HEK293 (cell line): ENCODE measurements around the gene NDUFV1.

ENCODE experiments used
- CTCF ChIA-PET: fragments of 350-600 bp; formaldehyde crosslinking; extraction: SDS; loops from one replicate; lab custom pipeline; 2021; ENCODE audit warnings: antibody characterized with exemption; lab: Yijun Ruan, JAX
- POLR2A ChIA-PET: fragments of 300-600 bp; formaldehyde crosslinking; extraction: SDS; loops from one replicate; lab custom pipeline; 2020; ENCODE audit warnings: antibody characterized with exemption, inconsistent platforms; lab: Yijun Ruan, JAX
- H3K27ac ChIP-seq: fragments of 200-500 bp; sonication (Bioruptor generic); 2 replicates; pipeline ENCODE4 v1.5.1; 2014; ENCODE audit warnings: low read depth, low read length, control low read depth, inconsistent platforms; ENCODE audit errors: extremely low read depth
- H3K36me3 ChIP-seq, 2 experiments: fragments of 200-500 bp in 1 of 2; sonication (Bioruptor generic) in 1 of 2; 1 replicate in 1 of 2; 2 replicates in 1 of 2; pipeline ENCODE4 v1.5.1; 2014 to 2017; ENCODE audit warnings: inconsistent platforms in 2 of 2, low read length in 2 of 2; ENCODE audit not compliant: control insufficient read depth in 2 of 2, insufficient read depth in 1 of 2
- H3K4me1 ChIP-seq: fragments of 200-500 bp; sonication (Bioruptor generic); 2 replicates; pipeline ENCODE4 v1.5.1; 2014; ENCODE audit warnings: mild to moderate bottlenecking, low read length, inconsistent platforms; ENCODE audit not compliant: control insufficient read depth, insufficient read depth
- H3K4me3 ChIP-seq: 2 replicates; pipeline ENCODE4 v1.5.1; 2011; ENCODE audit warnings: low read depth, mild to moderate bottlenecking, control low read depth, low read length, moderate library complexity
- H3K9me3 ChIP-seq: fragments of 200-500 bp; sonication (Bioruptor generic); 2 replicates; pipeline ENCODE4 v1.5.1; 2014; ENCODE audit warnings: low read depth, low read length, inconsistent platforms; ENCODE audit not compliant: control insufficient read depth, insufficient read depth
- ATF2 ChIP-seq: fragments of 450-650 bp; formaldehyde crosslinking; IDR thresholded peaks from 2 replicates; pipeline ENCODE4 v1.5.1; 2016; ENCODE audit warnings: missing biosample characterization, missing genetic modification characterization, low read depth
- GLI2 ChIP-seq: fragments of 450-650 bp; formaldehyde crosslinking; IDR thresholded peaks from 2 replicates; pipeline ENCODE4; 2017; ENCODE audit warnings: missing biosample characterization, missing genetic modification characterization, low read depth, borderline replicate concordance
- GLIS1 ChIP-seq: fragments of 450-650 bp; formaldehyde crosslinking; IDR thresholded peaks from 2 replicates; pipeline ENCODE4 v1.5.1; 2016; ENCODE audit warnings: missing biosample characterization, missing genetic modification characterization
- PRDM10 ChIP-seq: fragments of 450-650 bp; formaldehyde crosslinking; IDR thresholded peaks from 2 replicates; pipeline ENCODE4 v1.5.1; 2016; ENCODE audit warnings: missing biosample characterization, missing genetic modification characterization
- SP2 ChIP-seq: fragments of 450-650 bp; formaldehyde crosslinking; IDR thresholded peaks from 2 replicates; pipeline ENCODE4 v1.5.1; 2016; ENCODE audit warnings: missing biosample characterization, missing genetic modification characterization
- ZBTB11 ChIP-seq: fragments of 450-650 bp; formaldehyde crosslinking; conservative IDR thresholded peaks from 2 replicates; pipeline ENCODE4 v1.5.1; 2016; ENCODE audit warnings: low read depth, missing biosample characterization, missing genetic modification characterization
- ZEB2 ChIP-seq: fragments of 450-650 bp; formaldehyde crosslinking; IDR thresholded peaks from 2 replicates; pipeline ENCODE4 v1.5.1; 2016; ENCODE audit warnings: missing biosample characterization, missing genetic modification characterization
- ZNF292 ChIP-seq: fragments of 450-650 bp; formaldehyde crosslinking; IDR thresholded peaks from 2 replicates; pipeline ENCODE4 v1.5.1; 2016; ENCODE audit warnings: low read depth, missing biosample characterization, missing genetic modification characterization, borderline replicate concordance
- ZNF350 ChIP-seq: fragments of 450-650 bp; formaldehyde crosslinking; IDR thresholded peaks from 2 replicates; pipeline ENCODE4 v1.5.0; 2017; ENCODE audit warnings: missing biosample characterization, mild to moderate bottlenecking, missing genetic modification characterization
- ZNF544 ChIP-seq: fragments of 450-650 bp; formaldehyde crosslinking; IDR thresholded peaks from 2 replicates; pipeline ENCODE4 v1.5.0; 2017; ENCODE audit warnings: missing biosample characterization, missing genetic modification characterization
- ZNF549 ChIP-seq: fragments of 450-650 bp; IDR thresholded peaks from 2 replicates; pipeline ENCODE4 v1.5.1; 2018; ENCODE audit warnings: missing biosample characterization, missing genetic modification characterization, mild to moderate bottlenecking, inconsistent platforms, moderate library complexity
- ZNF600 ChIP-seq: fragments of 450-650 bp; formaldehyde crosslinking; IDR thresholded peaks from 2 replicates; pipeline ENCODE4 v1.5.1; 2016; ENCODE audit warnings: missing biosample characterization, missing genetic modification characterization
- ZNF777 ChIP-seq: fragments of 450-650 bp; formaldehyde crosslinking; IDR thresholded peaks from 2 replicates; pipeline ENCODE4 v1.5.1; 2017; ENCODE audit warnings: missing biosample characterization, missing genetic modification characterization, borderline replicate concordance
- ZNF830 ChIP-seq: fragments of 450-650 bp; IDR thresholded peaks from 2 replicates; pipeline ENCODE4 v1.5.0; 2018; ENCODE audit warnings: missing biosample characterization, missing genetic modification characterization, low read depth, mild to moderate bottlenecking, moderate library complexity
- ZSCAN30 ChIP-seq: fragments of 450-650 bp; IDR thresholded peaks from 2 replicates; pipeline ENCODE4 v1.5.1; 2018; ENCODE audit warnings: missing biosample characterization, mild to moderate bottlenecking, missing genetic modification characterization, moderate library complexity
- ZXDB ChIP-seq: fragments of 450-650 bp; formaldehyde crosslinking; IDR thresholded peaks from 2 replicates; pipeline ENCODE4 v1.5.1; 2016; ENCODE audit warnings: missing biosample characterization, missing genetic modification characterization
- TF ChIP-seq, protein P1 (sequence below): fragments of 450-650 bp; formaldehyde crosslinking; optimal IDR thresholded peaks from 2 replicates; pipeline ENCODE3; 2016; ENCODE audit warnings: missing biosample characterization, mild to moderate bottlenecking, missing genetic modification characterization
- TF ChIP-seq, protein P2 (sequence below): fragments of 450-650 bp; formaldehyde crosslinking; IDR thresholded peaks from 2 replicates; pipeline ENCODE4 v1.5.1; 2016; ENCODE audit warnings: missing biosample characterization, missing genetic modification characterization
- TF ChIP-seq, protein P3 (sequence below): fragments of 450-650 bp; formaldehyde crosslinking; IDR thresholded peaks from 2 replicates; pipeline ENCODE4 v1.5.1; 2016; ENCODE audit warnings: missing biosample characterization, missing genetic modification characterization
- TF ChIP-seq, protein P4 (sequence below): fragments of 450-650 bp; formaldehyde crosslinking; IDR thresholded peaks from 2 replicates; pipeline ENCODE4 v1.5.1; 2016; ENCODE audit warnings: missing biosample characterization, missing genetic modification characterization

NDUFV1 gene

DNA sequence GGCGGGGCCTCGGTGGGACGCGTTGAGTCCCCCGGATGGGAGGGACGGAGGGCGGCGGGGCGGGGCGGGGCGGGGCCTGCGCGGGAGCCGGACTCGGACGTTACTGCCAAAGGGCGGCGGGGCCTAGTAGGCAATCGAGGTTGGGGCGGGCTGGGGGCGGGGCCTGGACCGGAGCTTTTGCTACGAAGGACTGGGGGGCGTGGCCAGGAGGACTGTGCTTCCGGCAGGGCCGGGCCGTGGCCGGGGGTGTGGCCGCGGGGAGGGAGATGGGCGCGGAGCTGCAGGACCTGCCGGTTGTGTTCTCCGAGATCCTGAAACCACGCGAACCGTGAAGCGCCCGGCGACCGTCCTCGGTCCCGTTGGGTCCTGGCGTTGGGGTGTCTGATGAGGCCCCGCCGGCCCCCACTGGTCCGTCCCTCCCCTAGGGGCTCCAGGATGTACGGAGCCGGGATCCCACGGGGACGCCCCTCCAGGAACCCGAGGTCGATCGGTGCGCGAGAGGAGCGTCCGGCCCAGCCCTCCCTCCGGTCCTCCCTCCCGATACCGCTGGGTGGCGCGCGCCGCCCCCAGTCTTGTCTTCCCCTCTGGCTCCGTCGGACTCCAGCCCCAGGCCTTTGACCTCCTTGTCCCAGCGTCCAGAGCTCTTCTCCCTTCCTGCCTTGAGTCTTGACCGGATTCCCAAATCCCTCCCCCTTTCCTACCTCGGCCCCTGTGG is 23.6 kb downstream of the NDUFV1 start:
- H3K27ac ChIP-seq = no peak overlapping the region
- ChIA-PET CTCF (interaction anchor here (0.6 to 4.9 kb wide), 22 partner anchors 9 to 600 kb away, joined by 3 to 53 read pairs (median 4); partner anchors contain the start of gene TBX10), POLR2A (interaction anchor here (0.6 to 1.2 kb wide), 9 partner anchors 14 to 1501 kb away, joined by 3 to 9 read pairs (median 3); partner anchors contain the start of gene PPP1CA)
- H3K36me3 ChIP-seq = no peaks in the 10 kb centered on the region
- H3K9me3 ChIP-seq = no peaks in the 10 kb centered on the region
- peak overlapping the region; percentile 70 for H3K4me3 ChIP-seq
- H3K4me1 ChIP-seq = no peaks in the 10 kb centered on the region
- TF ChIP-seq PRDM10 = peak; percentile 74
- TF ChIP-seq, protein P1, sequence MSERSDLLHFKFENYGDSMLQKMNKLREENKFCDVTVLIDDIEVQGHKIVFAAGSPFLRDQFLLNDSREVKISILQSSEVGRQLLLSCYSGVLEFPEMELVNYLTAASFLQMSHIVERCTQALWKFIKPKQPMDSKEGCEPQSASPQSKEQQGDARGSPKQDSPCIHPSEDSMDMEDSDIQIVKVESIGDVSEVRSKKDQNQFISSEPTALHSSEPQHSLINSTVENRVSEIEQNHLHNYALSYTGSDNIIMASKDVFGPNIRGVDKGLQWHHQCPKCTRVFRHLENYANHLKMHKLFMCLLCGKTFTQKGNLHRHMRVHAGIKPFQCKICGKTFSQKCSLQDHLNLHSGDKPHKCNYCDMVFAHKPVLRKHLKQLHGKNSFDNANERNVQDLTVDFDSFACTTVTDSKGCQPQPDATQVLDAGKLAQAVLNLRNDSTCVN (tag by site-specific recombination) = peak; percentile 66
- TF ChIP-seq ZNF350 = no peak
- TF ChIP-seq, protein P2, sequence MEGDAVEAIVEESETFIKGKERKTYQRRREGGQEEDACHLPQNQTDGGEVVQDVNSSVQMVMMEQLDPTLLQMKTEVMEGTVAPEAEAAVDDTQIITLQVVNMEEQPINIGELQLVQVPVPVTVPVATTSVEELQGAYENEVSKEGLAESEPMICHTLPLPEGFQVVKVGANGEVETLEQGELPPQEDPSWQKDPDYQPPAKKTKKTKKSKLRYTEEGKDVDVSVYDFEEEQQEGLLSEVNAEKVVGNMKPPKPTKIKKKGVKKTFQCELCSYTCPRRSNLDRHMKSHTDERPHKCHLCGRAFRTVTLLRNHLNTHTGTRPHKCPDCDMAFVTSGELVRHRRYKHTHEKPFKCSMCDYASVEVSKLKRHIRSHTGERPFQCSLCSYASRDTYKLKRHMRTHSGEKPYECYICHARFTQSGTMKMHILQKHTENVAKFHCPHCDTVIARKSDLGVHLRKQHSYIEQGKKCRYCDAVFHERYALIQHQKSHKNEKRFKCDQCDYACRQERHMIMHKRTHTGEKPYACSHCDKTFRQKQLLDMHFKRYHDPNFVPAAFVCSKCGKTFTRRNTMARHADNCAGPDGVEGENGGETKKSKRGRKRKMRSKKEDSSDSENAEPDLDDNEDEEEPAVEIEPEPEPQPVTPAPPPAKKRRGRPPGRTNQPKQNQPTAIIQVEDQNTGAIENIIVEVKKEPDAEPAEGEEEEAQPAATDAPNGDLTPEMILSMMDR (tag by site-specific recombination) = peak; percentile 88
- no peak for TF ChIP-seq ZNF830 (tag by site-specific recombination)
- TF ChIP-seq ATF2 = no peak
- no peak for TF ChIP-seq ZNF292
- no peak for TF ChIP-seq ZSCAN30
- TF ChIP-seq GLI2 = no peak
- TF ChIP-seq ZNF777 = 0 out of 2 replicates have a peak, but pooled peaks have one; percentile 29
- no peak for TF ChIP-seq ZNF549 (tag by site-specific recombination)
- peak; percentile 96 for TF ChIP-seq ZXDB (tag by site-specific recombination)
- TF ChIP-seq, protein P3, sequence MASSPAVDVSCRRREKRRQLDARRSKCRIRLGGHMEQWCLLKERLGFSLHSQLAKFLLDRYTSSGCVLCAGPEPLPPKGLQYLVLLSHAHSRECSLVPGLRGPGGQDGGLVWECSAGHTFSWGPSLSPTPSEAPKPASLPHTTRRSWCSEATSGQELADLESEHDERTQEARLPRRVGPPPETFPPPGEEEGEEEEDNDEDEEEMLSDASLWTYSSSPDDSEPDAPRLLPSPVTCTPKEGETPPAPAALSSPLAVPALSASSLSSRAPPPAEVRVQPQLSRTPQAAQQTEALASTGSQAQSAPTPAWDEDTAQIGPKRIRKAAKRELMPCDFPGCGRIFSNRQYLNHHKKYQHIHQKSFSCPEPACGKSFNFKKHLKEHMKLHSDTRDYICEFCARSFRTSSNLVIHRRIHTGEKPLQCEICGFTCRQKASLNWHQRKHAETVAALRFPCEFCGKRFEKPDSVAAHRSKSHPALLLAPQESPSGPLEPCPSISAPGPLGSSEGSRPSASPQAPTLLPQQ = peak; percentile 39; the same call in 1 of the 2 replicates
- TF ChIP-seq ZEB2 (tag by site-specific recombination) = peak; percentile 64
- TF ChIP-seq GLIS1 (tag by site-specific recombination) = 0 out of 2 replicates have a peak, but pooled peaks have one; percentile 34
- TF ChIP-seq ZBTB11 (tag by site-specific recombination) = peak; percentile 83
- TF ChIP-seq ZNF600 (tag by site-specific recombination) = peak; percentile 88
- TF ChIP-seq, protein P4, sequence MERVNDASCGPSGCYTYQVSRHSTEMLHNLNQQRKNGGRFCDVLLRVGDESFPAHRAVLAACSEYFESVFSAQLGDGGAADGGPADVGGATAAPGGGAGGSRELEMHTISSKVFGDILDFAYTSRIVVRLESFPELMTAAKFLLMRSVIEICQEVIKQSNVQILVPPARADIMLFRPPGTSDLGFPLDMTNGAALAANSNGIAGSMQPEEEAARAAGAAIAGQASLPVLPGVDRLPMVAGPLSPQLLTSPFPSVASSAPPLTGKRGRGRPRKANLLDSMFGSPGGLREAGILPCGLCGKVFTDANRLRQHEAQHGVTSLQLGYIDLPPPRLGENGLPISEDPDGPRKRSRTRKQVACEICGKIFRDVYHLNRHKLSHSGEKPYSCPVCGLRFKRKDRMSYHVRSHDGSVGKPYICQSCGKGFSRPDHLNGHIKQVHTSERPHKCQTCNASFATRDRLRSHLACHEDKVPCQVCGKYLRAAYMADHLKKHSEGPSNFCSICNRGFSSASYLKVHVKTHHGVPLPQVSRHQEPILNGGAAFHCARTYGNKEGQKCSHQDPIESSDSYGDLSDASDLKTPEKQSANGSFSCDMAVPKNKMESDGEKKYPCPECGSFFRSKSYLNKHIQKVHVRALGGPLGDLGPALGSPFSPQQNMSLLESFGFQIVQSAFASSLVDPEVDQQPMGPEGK (tag by site-specific recombination) = peak; percentile 39
- TF ChIP-seq SP2 (tag by site-specific recombination) = peak; percentile 52
- no peak for TF ChIP-seq ZNF544 (tag by site-specific recombination)
